SHP77 (cell line): ENCODE results near the gene HS3ST3B1.

ENCODE experiments used
- DNase-seq, 2 experiments: peaks; one replicate each; lab custom pipeline; 2025; lab: John Stamatoyannopoulos, UW

The HS3ST3B1 gene

DNA sequence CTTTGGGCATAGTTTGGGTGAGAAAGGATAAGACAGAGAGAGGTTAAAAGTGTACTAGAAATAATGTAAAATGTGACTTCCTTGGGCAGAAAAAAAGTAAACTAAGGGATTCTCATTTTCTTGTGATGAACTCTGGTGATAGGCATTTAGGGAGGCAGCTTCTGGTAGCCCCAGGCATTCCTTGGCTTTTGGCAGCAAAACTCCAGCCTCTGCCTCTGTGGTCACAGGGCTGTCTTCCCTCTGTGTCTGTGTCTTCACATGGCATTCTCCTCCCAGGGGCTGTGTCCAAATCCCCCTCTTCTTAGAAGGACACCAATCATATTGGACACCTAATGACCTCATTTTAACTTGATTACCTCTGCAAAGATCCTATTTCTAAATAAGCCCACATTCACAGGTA lies 54.7 kb downstream of the HS3ST3B1 start:
- no peak for DNase-seq

DNA sequence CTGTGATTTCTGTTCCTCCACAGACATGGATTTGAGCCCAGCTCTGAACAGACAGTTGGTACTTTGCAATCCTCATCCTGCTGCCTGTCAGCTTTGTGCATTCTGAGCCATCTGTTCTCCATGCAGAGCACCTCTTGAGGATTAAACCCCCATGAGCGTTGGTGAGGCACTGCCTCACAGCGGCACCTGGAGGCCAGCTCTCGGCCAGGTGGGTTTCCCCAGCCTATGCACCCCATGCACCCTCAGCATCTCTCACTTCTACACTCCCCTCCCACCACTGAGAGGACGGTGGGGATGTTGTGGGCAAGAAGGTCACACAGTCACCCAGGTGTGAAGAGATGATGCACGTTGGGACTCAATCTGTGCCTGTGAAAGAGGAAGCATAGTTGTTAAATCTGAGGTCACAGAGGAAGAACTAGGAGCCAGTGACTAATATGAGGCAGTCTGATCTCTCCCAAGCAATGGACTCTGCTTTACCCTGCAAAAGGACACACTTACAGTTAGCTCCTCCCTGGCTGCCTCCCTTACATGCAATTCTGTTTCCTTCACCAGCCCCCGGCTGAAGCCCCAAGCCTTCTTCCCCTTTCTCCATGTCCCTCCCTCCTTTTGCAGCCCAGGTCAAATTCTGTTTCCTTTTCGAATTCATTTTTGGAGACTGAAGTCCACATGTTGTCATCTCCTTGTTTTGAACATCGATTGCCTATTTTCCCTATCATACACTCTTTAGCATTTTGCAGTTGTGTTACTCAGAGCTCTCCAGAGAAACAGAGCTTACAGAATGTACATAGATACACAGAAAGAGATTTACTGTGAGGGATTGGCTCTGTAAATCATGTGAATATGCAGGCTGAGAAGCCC lies 58.5 kb downstream of the HS3ST3B1 start:
- peak in 1 of 2 experiments; percentile 9 for DNase-seq

DNA sequence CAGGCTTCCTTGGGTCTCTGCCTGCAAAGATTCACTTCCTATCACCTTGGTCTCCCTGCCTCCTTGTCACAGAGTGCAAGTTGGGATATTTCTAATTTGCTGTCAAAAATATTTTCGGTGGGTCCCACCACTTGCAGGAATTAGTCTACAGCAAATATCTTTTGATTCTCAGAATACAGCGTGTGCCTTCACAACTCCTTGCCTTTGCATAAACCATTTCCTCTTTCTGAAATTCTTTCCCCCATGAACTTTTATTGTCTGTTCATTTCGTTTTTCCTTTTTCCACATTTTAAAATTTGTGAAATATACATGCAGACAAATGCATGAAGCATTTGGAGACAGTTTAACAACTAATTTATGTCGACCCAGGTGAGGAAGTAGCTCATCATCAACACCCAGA lies 60.0 kb downstream of the HS3ST3B1 start:
- DNase-seq = no peak

DNA sequence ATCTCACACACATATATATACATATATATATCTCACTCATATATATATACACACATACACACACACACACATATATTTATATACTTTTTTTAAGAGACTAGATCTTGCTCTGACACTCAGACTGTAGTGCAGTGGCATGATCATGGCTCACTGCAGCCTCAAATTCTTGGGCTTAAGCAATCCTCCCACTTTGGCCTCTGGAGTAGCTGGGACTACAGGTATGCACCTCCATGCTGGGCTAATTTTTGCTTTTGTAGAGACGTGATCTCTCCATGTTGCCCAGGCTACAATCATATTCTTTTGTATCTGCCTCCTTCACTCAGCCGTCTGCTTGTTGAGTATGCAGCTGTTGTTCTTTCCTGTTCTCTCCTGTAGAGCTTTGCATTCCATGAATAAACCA lies 60.6 kb downstream of the HS3ST3B1 start:
- DNase-seq = no peak

DNA sequence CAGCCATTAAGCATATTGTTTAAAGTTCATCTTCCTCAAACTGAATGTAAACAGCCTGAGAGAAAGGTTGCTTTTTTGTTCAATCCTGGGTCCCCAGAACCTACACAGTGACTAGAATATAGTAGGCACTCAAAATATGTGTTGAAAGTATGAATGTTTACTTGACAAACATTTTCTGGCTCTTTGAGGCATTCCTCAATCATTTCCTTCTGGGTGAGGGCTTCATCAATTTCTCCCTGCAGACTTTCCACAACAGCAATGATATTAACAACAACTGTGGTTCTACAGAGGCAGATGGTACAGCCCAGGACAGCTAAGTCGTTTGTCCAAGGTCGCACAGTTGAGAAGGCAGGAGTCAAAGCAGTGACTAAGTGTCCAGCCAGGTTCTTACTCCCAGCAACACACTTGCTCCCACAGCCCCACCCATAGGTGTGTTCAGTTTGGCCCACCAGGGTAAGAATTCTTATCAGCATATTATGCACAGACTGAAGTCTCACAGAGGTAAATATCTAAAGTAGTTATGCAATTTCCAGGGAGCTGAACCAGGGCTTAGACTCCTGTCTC lies 61.1 kb downstream of the HS3ST3B1 start:
- no peak for DNase-seq

DNA sequence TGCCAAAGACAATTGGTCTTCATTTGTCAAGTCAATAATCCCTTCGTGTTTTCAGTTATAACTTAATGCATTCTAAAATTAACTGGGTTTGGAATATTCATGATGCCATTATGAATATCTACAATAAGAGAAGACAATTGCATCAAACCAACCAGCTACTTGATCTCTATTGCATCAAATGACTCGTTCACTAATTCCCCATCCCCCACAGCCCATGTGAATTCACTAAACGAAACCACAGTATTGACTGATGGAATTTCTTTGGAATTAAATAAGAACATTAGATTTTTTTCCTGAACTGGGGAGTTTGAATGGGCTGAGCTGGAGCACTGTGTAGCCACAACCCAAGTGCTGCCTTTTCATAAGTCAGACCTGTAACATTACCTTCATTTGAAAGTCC lies 65.3 kb downstream of the HS3ST3B1 start:
- no peak for DNase-seq

DNA sequence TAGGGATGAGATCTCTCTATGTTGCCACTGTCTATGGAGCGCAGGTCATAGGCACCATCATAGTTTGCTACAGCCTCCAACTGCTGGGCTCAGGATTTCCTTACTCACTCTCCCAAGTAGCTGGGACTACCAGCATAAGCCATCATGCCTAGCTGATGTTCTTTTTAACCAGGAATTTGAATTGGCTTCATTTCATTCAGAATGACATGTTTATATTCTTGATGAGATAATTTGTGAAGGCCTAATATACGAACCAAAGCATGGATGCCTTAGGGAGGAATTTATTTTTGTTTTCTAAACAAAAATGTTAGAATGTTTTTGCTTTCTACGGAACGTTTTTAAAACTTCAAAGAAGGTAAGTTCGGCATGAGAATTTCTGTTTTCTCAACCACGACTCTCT lies 71.6 kb downstream of the HS3ST3B1 start:
- DNase-seq = no peak

DNA sequence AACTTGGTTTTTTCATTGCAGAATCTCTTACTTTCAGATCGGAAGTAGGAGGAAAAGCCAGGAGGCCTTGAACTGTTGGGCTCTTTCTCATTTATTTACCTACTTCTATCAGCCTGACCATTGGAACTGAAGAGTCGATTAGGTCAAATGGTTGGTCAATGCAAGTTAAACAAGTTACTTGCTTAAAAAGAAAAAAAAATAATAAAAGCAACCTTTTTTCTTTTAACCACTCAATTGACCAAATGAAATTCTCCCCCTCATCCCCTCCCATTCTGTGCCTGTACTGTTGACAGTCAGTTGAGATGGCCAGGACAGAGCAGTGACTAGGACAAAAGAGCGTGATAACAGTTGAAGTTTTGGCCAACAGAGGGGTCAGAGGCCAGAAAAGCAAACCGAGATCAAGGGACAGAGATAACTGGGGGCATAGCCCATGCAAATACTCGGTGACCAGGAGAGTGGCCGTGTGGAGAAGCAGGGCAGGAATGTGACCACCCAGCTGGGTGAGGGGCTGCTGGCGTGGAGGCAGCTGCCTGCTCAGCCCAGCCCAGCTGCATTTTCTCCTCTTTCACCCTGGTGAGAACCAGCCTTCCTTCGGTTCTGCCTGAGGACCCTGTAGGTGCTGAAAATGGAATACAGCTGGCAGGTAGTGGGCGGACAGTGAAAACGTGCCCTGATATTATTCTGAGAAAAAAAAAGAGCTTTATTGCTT lies 72.2 kb downstream of the HS3ST3B1 start:
- DNase-seq = no peak

DNA sequence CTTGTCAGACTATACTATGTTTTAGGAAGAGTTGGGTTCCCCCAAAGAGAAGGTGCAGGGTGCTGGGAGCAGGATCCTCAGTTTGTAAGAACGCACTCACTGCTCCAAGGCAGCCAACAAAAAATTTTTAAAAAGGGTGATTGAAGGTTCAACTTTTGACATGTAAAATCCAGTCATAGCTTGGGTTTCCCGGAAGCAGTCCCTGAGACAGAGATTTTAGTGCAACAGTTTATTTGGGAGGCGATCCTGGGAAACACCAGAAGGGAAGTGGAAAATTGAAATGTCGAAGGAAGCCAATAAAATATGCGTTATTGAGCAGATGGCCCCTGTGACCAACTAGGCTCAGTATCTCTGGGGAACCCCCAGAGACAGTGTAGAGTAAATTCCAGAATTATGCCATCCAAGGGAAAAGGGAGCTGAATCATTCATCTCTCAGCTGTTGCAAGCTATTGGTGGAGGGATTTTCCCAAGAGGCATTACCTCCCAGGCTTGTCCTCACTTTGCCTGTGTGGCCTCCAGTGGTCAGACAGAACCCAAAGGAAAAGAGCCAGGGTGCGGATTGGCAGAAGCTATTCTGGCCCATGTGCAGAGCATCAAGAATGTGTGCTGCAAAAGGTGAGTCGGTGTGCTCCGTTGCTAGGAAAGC lies 72.9 kb downstream of the HS3ST3B1 start:
- no peak for DNase-seq

DNA sequence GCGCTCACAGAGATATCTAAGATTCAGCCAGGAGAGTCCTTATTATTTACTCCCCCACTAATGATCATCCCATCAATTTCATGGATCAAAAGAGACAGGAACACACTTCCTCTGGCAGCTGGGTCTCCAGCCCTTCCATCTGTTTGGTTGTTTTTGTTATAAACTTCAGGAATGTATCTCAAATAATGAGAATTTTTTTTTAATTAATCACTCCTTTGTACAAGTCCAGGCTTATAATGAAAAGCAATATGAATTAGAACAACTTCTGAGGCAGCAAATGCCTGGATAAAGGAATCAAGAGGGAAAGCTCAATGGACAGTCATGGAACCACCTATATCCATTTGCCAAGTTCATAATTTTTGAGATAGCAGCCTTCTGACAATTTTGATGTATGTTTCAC lies 73.4 kb downstream of the HS3ST3B1 start:
- no peak for DNase-seq

DNA sequence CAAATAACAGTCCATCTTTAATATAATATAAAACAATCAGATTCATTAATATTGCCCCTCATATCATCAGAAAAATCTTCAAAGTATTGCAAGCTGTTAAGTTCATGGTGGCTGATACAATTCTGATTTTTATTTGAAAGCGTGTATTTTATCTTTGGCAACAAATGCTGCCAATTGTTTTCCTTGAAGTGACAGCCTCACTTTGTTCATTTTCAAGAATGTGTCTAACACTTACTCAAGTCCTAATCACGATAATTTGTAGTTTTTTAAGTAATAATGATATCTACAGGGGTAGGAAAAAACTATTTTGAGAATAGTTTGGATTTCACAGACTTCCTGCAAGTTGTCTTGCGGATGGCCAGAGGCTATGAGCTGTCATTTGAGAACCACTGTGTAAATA lies 75.8 kb downstream of the HS3ST3B1 start:
- no peak for DNase-seq

DNA sequence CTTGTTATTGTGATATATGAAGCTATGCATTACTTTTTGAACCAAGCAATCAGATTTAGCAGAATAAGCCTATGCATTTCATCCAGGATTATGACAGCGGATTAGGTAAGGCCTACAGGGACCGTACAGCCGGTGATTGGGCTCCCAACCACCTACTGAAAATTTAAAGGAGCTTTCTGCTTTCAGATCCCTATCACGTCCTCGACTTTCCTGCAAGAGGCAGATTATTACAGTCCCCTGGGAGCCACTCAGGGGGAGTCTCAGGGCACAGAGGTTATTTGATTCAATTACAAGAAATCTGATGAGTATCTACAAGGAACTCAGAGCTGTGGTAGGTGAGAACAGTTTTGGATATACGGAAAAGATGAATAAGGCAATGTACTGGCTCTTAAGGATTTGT lies 80.7 kb downstream of the HS3ST3B1 start:
- DNase-seq = no peak

DNA sequence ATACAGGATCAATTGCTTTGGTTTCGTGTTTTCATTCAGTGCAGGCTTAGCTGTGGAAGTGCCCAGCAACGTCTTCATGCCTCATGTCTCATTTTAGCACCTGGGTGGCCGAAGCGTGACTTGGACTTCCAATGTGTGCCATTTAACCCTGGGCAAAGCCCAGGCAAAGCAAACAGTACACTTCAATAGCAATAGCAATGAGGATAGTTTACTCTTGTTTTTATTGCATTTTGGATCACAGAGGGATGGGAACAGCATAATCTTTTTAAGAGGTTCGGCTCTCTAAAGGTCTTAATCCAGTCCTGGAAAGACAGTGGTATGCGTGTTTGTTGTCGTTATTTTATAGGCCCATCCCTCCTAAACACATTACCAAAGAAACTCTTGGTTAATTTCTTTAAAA lies 86.2 kb downstream of the HS3ST3B1 start:
- DNase-seq = no peak

DNA sequence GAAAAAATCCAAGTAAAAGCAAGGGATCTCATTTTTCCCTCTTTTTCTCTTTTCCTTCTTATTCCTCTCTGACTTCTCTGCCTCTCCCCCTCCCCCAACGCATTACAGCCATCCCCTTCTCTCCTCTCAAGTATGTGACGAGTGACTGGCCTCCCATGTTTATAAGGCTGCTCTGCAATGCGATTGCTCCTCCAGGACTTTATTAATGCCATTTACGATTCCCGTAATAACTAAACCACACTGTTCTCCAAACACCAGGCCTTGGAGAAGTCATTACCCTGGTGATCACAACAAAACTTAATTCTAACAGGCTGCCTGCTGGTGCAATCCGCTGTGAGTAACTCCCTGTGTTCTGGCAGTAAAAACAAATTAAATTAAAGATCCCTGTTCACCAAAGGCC lies 88.8 kb downstream of the HS3ST3B1 start:
- no peak for DNase-seq

DNA sequence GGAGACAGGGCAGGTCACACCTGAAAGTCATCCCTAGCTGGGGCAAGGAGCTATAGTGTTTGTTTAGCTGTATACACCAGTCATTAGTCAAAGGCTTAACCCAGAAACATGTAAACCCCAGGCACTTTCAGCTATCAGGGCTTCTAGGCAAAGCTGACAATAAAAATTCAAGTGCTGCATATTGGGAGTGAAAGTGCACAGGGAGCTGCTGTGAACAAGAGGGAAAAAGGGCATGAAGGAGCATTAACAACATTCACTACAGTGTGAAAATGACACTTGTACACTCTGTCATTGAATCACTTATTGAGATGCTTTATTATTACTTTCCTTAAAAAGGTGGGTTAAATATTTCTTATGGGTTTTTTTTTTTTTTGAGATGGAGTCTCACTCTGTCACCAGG lies 92.8 kb downstream of the HS3ST3B1 start:
- DNase-seq = no peak

DNA sequence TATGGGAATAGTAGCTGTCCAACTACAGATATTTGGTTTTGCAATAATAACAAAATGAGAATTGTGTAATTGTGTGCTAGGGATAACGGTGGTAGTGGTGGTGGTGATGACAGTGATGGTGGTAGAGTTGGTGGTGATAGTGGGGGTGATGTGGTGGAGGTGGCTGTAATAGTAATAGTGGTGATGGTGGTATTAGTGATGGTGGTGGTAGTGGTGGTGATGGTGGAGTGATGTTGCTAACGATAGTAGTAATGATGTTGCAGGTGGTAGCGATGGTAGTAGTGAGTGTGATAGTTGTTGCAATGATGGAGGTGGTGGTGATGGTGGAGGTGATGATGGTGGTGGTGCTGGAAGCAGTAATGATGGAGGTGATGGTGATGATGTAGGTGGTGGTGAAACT lies 94.4 kb downstream of the HS3ST3B1 start:
- DNase-seq = no peak

DNA sequence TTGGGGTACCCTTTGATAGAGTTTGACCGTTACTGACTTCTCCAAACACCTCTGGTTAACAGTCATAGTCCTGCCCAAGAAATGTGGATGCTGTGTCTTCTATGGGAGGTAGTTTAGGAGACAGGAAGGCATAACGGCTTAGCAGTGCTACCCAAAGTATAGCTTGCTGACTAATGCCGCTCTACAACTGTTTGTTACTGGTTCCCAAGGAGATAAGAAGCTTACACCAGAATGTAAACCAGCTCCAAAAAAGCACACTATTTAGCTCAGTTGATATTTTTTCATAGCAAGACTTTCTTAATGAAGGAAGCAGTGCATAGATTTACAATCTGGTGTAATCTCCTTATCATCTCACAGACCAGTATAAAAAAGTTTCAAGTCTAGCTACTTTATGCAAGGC lies 95.7 kb downstream of the HS3ST3B1 start:
- DNase-seq = no peak

DNA sequence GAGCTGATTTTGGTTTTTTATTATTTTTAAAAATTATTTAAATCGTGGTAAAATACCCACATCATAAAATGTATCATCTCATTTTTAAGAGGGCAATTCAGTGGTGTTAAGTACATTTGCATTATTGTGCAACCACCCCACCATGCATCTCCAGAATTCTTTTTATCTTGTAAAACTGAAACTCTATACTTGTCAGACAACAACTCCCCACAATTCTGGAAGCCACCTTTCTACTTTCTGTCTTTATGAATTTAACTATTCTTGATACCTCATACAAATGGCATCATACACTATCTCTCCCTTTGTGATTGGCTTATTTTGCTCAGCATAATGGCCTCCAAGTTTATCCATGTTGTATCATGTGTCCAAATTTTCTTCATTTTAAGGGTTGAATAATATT lies 97.9 kb downstream of the HS3ST3B1 start:
- DNase-seq = no peak
